CD4-positive, alpha-beta T cell (primary cell): ENCODE data around the gene GPRC5B. TPM values are rescaled to one million over a fixed set of nuclear protein-coding genes. Genes with fewer than 3 reads are reported as not detected.

Experiments
- ATAC-seq: fragments of 200-7000 bp; cut with Tn5 transposase; one replicate; pipeline ENCODE4 v1.10.0; 2022; ENCODE audit warnings: mild to moderate bottlenecking; ENCODE audit not compliant: poor library complexity
- CTCF ChIA-PET: fragments of 350-600 bp; sonication (Branson Sonifier 250); formaldehyde crosslinking; loops from one replicate; lab custom pipeline; 2021; ENCODE audit warnings: antibody characterized with exemption, inconsistent platforms; lab: Charles Lee
- POLR2A ChIA-PET: fragments of 350-600 bp; sonication (Branson Sonifier 250); formaldehyde crosslinking; loops from one replicate; lab custom pipeline; 2021; ENCODE audit warnings: antibody characterized with exemption, inconsistent platforms; lab: Charles Lee
- DNase-seq, 14 experiments: peaks; one replicate each; pipeline ENCODE4 v3.0.0-alpha.2; 2013 to 2020; ENCODE audit warnings: mixed read lengths in 2 of 14
- H3K27ac ChIP-seq, 2 donors: one replicate each; pipeline versions ENCODE4 v1.5.1 to v1.7.0; 2013; ENCODE audit warnings: low read length in 2 of 2, low read depth in 1 of 2, mild to moderate bottlenecking in 1 of 2
- H3K27me3 ChIP-seq, 2 experiments: 1 replicate in 1 of 2; 2 replicates in 1 of 2; pipeline versions ENCODE4 v1.6.1 to v1.7.0; 2013; ENCODE audit warnings: low read length in 2 of 2, control low read depth in 1 of 2, mild to moderate bottlenecking in 1 of 2, moderate library complexity in 1 of 2; ENCODE audit not compliant: insufficient read depth in 2 of 2, control insufficient read depth in 1 of 2
- H3K36me3 ChIP-seq: one replicate; pipeline ENCODE4 v1.6.1; 2013; ENCODE audit warnings: low read length, control low read depth; ENCODE audit not compliant: insufficient read depth
- H3K4me1 ChIP-seq: one replicate; pipeline ENCODE4 v1.6.1; 2013; ENCODE audit warnings: low read length, control low read depth; ENCODE audit not compliant: insufficient read depth
- H3K4me3 ChIP-seq: one replicate; pipeline ENCODE4 v1.5.1; 2013; ENCODE audit warnings: mild to moderate bottlenecking, low read length, moderate library complexity
- H3K9me3 ChIP-seq, 2 experiments: 1 replicate in 1 of 2; 2 replicates in 1 of 2; pipeline versions ENCODE4 v1.6.1 to v1.7.0; 2013; ENCODE audit warnings: low read length in 2 of 2, mild to moderate bottlenecking in 2 of 2, control low read depth in 1 of 2, moderate library complexity in 1 of 2; ENCODE audit not compliant: control insufficient read depth in 1 of 2, insufficient read depth in 1 of 2
- H3K27ac Mint-ChIP-seq: one replicate; pipeline ENCODE4 v1.8.0; 2020; ENCODE audit warnings: mixed read lengths
- H3K27me3 Mint-ChIP-seq: one replicate; pipeline ENCODE4 v1.8.0; 2021; ENCODE audit warnings: mixed read lengths
- H3K36me3 Mint-ChIP-seq: one replicate; pipeline ENCODE4 v1.8.0; 2021; ENCODE audit warnings: low read depth, mixed read lengths
- H3K4me1 Mint-ChIP-seq: one replicate; pipeline ENCODE4 v1.8.0; 2021; ENCODE audit warnings: low read depth, mixed read lengths
- H3K4me3 Mint-ChIP-seq: one replicate; pipeline ENCODE4 v1.8.0; 2020; ENCODE audit warnings: mild to moderate bottlenecking, mixed read lengths
- H3K9me3 Mint-ChIP-seq: one replicate; pipeline ENCODE4 v1.8.0; 2020; ENCODE audit warnings: mixed read lengths
- CTCF ChIP-seq: fragments of 200-600 bp; IDR thresholded peaks from one replicate; pipeline ENCODE4 v1.8.0; 2022; ENCODE audit warnings: antibody characterized with exemption, mild to moderate bottlenecking
- intact Hi-C, 2 experiments: fragments of 100-400 bp; cut with DNase I in 1 of 2; cut with micrococcal nuclease in 1 of 2; formaldehyde crosslinking; loops; one replicate each; pipeline versions ENCODE4 v1.15.1 to v1.9.0; 2023 to 2025; cut with DNase I, micrococcal nuclease
- total RNA-seq, 174 experiments: library from RNA in 2 of 174; stranded (reverse) in 2 of 174; gene quantifications; one replicate each; pipeline ENCODE4 v1.2.3 and lab custom pipeline; 2021 to 2026

GPRC5B gene
- total RNA-seq, 2 experiments from 2014 or later = 0.47 to 0.75 TPM

- H3K27me3 Mint-ChIP-seq = peaks cover 12% of the 10 kb centered on the region
- no peak overlapping the region for H3K27ac ChIP-seq
- intact Hi-C loops = no loop called here
- ChIA-PET POLR2A (no interaction called here), CTCF (no interaction called here)
- no peaks in the 10 kb centered on the region for H3K4me1 ChIP-seq
- no peak overlapping the region for H3K4me3 ChIP-seq
- no peak for TF ChIP-seq CTCF
- peaks cover 0 to 4% of the 10 kb centered on the region in 2 experiments for H3K27me3 ChIP-seq
- H3K36me3 ChIP-seq = no peaks in the 10 kb centered on the region
- no peaks in the 10 kb centered on the region for H3K9me3 Mint-ChIP-seq
- no peaks in the 10 kb centered on the region for H3K36me3 Mint-ChIP-seq
- H3K4me1 Mint-ChIP-seq = no peaks in the 10 kb centered on the region
- DNase-seq = no peak
- ATAC-seq = no peak
- no peaks in the 10 kb centered on the region for H3K9me3 ChIP-seq
- H3K4me3 Mint-ChIP-seq = no peak overlapping the region
- no peak overlapping the region for H3K27ac Mint-ChIP-seq
Measured at GRCh38 chr16:19928432-19928831, 43.8 kb upstream of the GPRC5B start.

DNA sequence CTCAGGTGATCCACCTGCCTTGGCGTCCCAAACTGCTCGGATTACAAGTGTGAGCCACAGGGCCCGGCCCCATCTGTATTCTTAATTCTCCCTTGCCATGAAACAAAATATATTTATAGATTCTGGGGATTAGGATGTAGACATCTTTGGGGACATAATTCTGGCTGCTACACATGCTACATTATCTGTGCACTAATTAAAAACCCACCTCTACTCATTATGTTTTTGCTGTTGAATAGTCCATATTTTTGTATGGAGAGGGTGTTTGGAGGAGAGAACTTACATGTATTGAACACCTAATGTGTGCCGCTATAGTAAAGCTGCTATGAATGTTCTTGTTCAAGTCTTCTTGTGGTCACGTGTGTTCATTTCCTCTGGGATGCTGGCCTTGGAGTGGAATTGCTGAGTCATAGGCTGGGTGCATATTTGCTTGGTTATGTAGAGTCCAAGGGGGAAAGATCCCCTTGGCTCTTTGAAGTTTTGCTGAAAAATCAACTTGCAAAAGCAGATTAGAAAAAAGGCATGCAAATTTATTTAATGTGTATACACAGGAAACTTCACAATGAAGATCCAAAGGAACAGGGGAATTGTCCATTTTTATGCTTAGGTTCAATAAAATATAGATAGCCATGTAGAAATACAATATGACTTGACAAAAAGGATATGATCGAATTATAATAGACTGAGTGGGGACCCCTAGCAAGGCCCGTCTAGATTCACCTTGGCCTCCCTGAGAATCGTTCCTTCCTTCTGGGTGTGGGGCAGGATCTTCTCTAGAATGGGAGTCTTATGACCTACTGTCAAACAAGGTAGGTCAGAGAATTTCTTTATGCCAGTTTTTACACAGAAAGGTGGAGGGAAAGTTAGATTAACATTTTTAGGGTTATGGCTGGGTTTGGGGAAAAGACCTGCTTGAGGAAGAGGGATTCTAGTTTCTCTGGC, 42.1 kb upstream of the GPRC5B start:
- TF ChIP-seq CTCF = no peak
- ATAC-seq (no peak), DNase-seq (no peak)
- Histone ChIP-seq H3K9me3 (no peaks in the 10 kb centered on the region), H3K4me1 (no peaks in the 10 kb centered on the region), H3K4me3 (no peak overlapping the region), H3K27me3 (peaks cover 0 to 4% of the 10 kb centered on the region in 2 experiments), H3K27ac (no peak overlapping the region), H3K36me3 (no peaks in the 10 kb centered on the region)
- Mint-ChIP-seq H3K27ac (no peak overlapping the region), H3K36me3 (no peaks in the 10 kb centered on the region), H3K4me3 (no peak overlapping the region), H3K9me3 (no peaks in the 10 kb centered on the region), H3K27me3 (peaks cover 10% of the 10 kb centered on the region), H3K4me1 (no peaks in the 10 kb centered on the region)
- CTCF ChIA-PET = no interaction called here
- POLR2A ChIA-PET = no interaction called here
- intact Hi-C loops = no loop called here

GRCh38 chr16:19923396-19923795, 38.7 kb upstream of the GPRC5B start:
- no peak for TF ChIP-seq CTCF
- Histone ChIP-seq H3K36me3 (no peaks in the 10 kb centered on the region), H3K27me3 (peaks cover under 1 to 3% of the 10 kb centered on the region in 2 experiments), H3K27ac (no peak overlapping the region), H3K9me3 (no peaks in the 10 kb centered on the region), H3K4me1 (no peaks in the 10 kb centered on the region), H3K4me3 (no peak overlapping the region)
- no peak for ATAC-seq
- ChIA-PET CTCF (no interaction called here), POLR2A (no interaction called here)
- DNase-seq = no peak
- H3K4me1 Mint-ChIP-seq = no peaks in the 10 kb centered on the region
- no peak overlapping the region for H3K27ac Mint-ChIP-seq
- no peaks in the 10 kb centered on the region for H3K36me3 Mint-ChIP-seq
- no peak overlapping the region for H3K4me3 Mint-ChIP-seq
- no peaks in the 10 kb centered on the region for H3K9me3 Mint-ChIP-seq
- peaks cover 10% of the 10 kb centered on the region for H3K27me3 Mint-ChIP-seq
- intact Hi-C loops = no loop called here
